Measurements from ENCODE around the gene SHTN1. TPM values are rescaled to one million over a fixed set of nuclear protein-coding genes. Genes with fewer than 3 reads are reported as not detected.

The SHTN1 gene
- total and polyA plus RNA-seq, 4 experiments from 2014 or later: 0.12 to 1.6 (median 0.83) TPM; not detected in 1

GRCh38 chr10:116972131-116972530, 32.9 kb downstream of the SHTN1 start:
- ChIA-PET POLR2A (ENCODE audit: partially characterized antibody) (no interaction called here), CTCF (ENCODE audit: partially characterized antibody) (no interaction called here)
- Mint-ChIP-seq H3K4me3 (no peak overlapping the region), H3K27ac (no peak overlapping the region), H3K36me3 (no peaks in the 10 kb centered on the region), H3K9me3 (no peaks in the 10 kb centered on the region), H3K27me3 (no peaks in the 10 kb centered on the region), H3K4me1 (no peaks in the 10 kb centered on the region)
- Histone ChIP-seq H3K27me3 (ENCODE audit: insufficient read depth, low read length) (no peaks in the 10 kb centered on the region), H3K36me3 (ENCODE audit: insufficient read depth, low read length) (no peaks in the 10 kb centered on the region), H3K4me1 (ENCODE audit: insufficient read depth, low read length) (no peaks in the 10 kb centered on the region), H3K9me3 (ENCODE audit: control insufficient read depth in 1 of 2, low read length in 2 of 2) (no peaks in the 10 kb centered on the region), H3K4me3 (ENCODE audit: low read length in 2 of 2) (no peak overlapping the region), H3K27ac (ENCODE audit: low read depth, low read length) (no peak overlapping the region)
- intact Hi-C loops (cut with micrococcal nuclease): no loop called here
- DNase-seq: no peak

- intact Hi-C loops (cut with micrococcal nuclease): no loop called here
- no peaks in the 10 kb centered on the region for H3K36me3 ChIP-seq (ENCODE audit: insufficient read depth, low read length)
- H3K36me3 Mint-ChIP-seq: no peaks in the 10 kb centered on the region
- no peak overlapping the region for H3K27ac ChIP-seq (ENCODE audit: low read depth, low read length)
- no peaks in the 10 kb centered on the region for H3K4me1 Mint-ChIP-seq
- no peak overlapping the region for H3K4me3 Mint-ChIP-seq
- H3K27me3 Mint-ChIP-seq: no peaks in the 10 kb centered on the region
- no peak overlapping the region for H3K27ac Mint-ChIP-seq
- H3K9me3 Mint-ChIP-seq: no peaks in the 10 kb centered on the region
- no peaks in the 10 kb centered on the region for H3K27me3 ChIP-seq (ENCODE audit: insufficient read depth, low read length)
- H3K4me1 ChIP-seq (ENCODE audit: insufficient read depth, low read length): no peaks in the 10 kb centered on the region
- no peaks in the 10 kb centered on the region for H3K9me3 ChIP-seq (ENCODE audit: control insufficient read depth in 1 of 2, low read length in 2 of 2)
- DNase-seq: no peak
- ChIA-PET POLR2A (ENCODE audit: partially characterized antibody) (no interaction called here), CTCF (ENCODE audit: partially characterized antibody) (interaction anchor here (0.7 to 1.4 kb wide), 2 partner anchors 8 to 182 kb away, joined by 3 read pairs; no protein-coding TSS in a partner anchor)
- H3K4me3 ChIP-seq (ENCODE audit: low read length in 2 of 2): no peak overlapping the region
These were observed 34.9 kb downstream of the SHTN1 start for GRCh38 chr10:116970050-116970449.

GRCh38 chr10:116968331-116968730, 36.7 kb downstream of the SHTN1 start:
- Mint-ChIP-seq H3K4me1 (no peaks in the 10 kb centered on the region), H3K27me3 (no peaks in the 10 kb centered on the region), H3K4me3 (no peak overlapping the region), H3K36me3 (no peaks in the 10 kb centered on the region), H3K27ac (no peak overlapping the region), H3K9me3 (no peaks in the 10 kb centered on the region)
- H3K27me3 ChIP-seq (ENCODE audit: insufficient read depth, low read length): no peaks in the 10 kb centered on the region
- ChIA-PET POLR2A (ENCODE audit: partially characterized antibody) (no interaction called here), CTCF (ENCODE audit: partially characterized antibody) (no interaction called here)
- H3K4me3 ChIP-seq (ENCODE audit: low read length in 2 of 2): no peak overlapping the region
- H3K9me3 ChIP-seq (ENCODE audit: control insufficient read depth in 1 of 2, low read length in 2 of 2): no peaks in the 10 kb centered on the region
- H3K36me3 ChIP-seq (ENCODE audit: insufficient read depth, low read length): no peaks in the 10 kb centered on the region
- H3K4me1 ChIP-seq (ENCODE audit: insufficient read depth, low read length): no peaks in the 10 kb centered on the region
- H3K27ac ChIP-seq (ENCODE audit: low read depth, low read length): no peak overlapping the region
- DNase-seq: no peak
- intact Hi-C loops (cut with micrococcal nuclease): no loop called here

GRCh38 chr10:116961406-116962251, 43.4 kb downstream of the SHTN1 start:
- no peaks in the 10 kb centered on the region for H3K27me3 Mint-ChIP-seq

GRCh38 chr10:116960066-116960776, 44.8 kb downstream of the SHTN1 start:
- Histone ChIP-seq H3K27me3 (ENCODE audit: insufficient read depth, low read length) (no peaks in the 10 kb centered on the region), H3K4me3 (ENCODE audit: low read length in 2 of 2) (no peak overlapping the region), H3K27ac (ENCODE audit: low read depth, low read length) (no peak overlapping the region), H3K36me3 (ENCODE audit: insufficient read depth, low read length) (no peaks in the 10 kb centered on the region), H3K4me1 (ENCODE audit: insufficient read depth, low read length) (no peaks in the 10 kb centered on the region), H3K9me3 (ENCODE audit: control insufficient read depth in 1 of 2, low read length in 2 of 2) (no peaks in the 10 kb centered on the region)
- no peak overlapping the region for H3K4me3 Mint-ChIP-seq
- DNase-seq: no peak
- ChIA-PET POLR2A (ENCODE audit: partially characterized antibody) (no interaction called here), CTCF (ENCODE audit: partially characterized antibody) (no interaction called here)
- no peaks in the 10 kb centered on the region for H3K36me3 Mint-ChIP-seq
- H3K27me3 Mint-ChIP-seq: peaks cover 0 to 2% of the 10 kb centered on the region in 2 donors
- intact Hi-C loops (cut with micrococcal nuclease): no loop called here
- H3K27ac Mint-ChIP-seq: no peak overlapping the region
- H3K9me3 Mint-ChIP-seq: no peaks in the 10 kb centered on the region
- H3K4me1 Mint-ChIP-seq: no peaks in the 10 kb centered on the region

More at GRCh38 chr10:116961406-116962251, 43.4 kb downstream of the SHTN1 start:
- ChIA-PET POLR2A (ENCODE audit: partially characterized antibody) (no interaction called here), CTCF (ENCODE audit: partially characterized antibody) (no interaction called here)
- no peak overlapping the region for H3K27ac ChIP-seq (ENCODE audit: low read depth, low read length)
- H3K27ac Mint-ChIP-seq: no peak overlapping the region
- no peaks in the 10 kb centered on the region for H3K27me3 ChIP-seq (ENCODE audit: insufficient read depth, low read length)
- H3K9me3 Mint-ChIP-seq: no peaks in the 10 kb centered on the region
- no peak for DNase-seq
- H3K4me1 ChIP-seq (ENCODE audit: insufficient read depth, low read length): no peaks in the 10 kb centered on the region
- intact Hi-C loops (cut with micrococcal nuclease): no loop called here
- no peaks in the 10 kb centered on the region for H3K36me3 ChIP-seq (ENCODE audit: insufficient read depth, low read length)
- H3K36me3 Mint-ChIP-seq: no peaks in the 10 kb centered on the region
- H3K4me1 Mint-ChIP-seq: no peaks in the 10 kb centered on the region
- H3K4me3 ChIP-seq (ENCODE audit: low read length in 2 of 2): no peak overlapping the region
- H3K9me3 ChIP-seq (ENCODE audit: control insufficient read depth in 1 of 2, low read length in 2 of 2): no peaks in the 10 kb centered on the region
- no peak overlapping the region for H3K4me3 Mint-ChIP-seq

GRCh38 chr10:116952729-116953128, 52.3 kb downstream of the SHTN1 start:
- no peak for DNase-seq
- H3K27ac ChIP-seq (ENCODE audit: low read depth, low read length): no peak overlapping the region
- H3K9me3 Mint-ChIP-seq: no peaks in the 10 kb centered on the region

GRCh38 chr10:116948530-116948870, 56.5 kb downstream of the SHTN1 start:
- Histone ChIP-seq H3K36me3 (ENCODE audit: insufficient read depth, low read length) (no peaks in the 10 kb centered on the region), H3K27ac (ENCODE audit: low read depth, low read length) (no peak overlapping the region), H3K9me3 (ENCODE audit: control insufficient read depth in 1 of 2, low read length in 2 of 2) (no peaks in the 10 kb centered on the region), H3K4me3 (ENCODE audit: low read length in 2 of 2) (no peak overlapping the region), H3K27me3 (ENCODE audit: insufficient read depth, low read length) (no peaks in the 10 kb centered on the region), H3K4me1 (ENCODE audit: insufficient read depth, low read length) (no peaks in the 10 kb centered on the region)
- no peaks in the 10 kb centered on the region for H3K4me1 Mint-ChIP-seq
- POLR2A ChIA-PET (ENCODE audit: partially characterized antibody): no interaction called here
- no peak for DNase-seq
- CTCF ChIA-PET (ENCODE audit: partially characterized antibody): no interaction called here
- intact Hi-C loops (cut with micrococcal nuclease): no loop called here
- H3K27ac Mint-ChIP-seq: no peak overlapping the region
- H3K27me3 Mint-ChIP-seq: no peaks in the 10 kb centered on the region
- no peak overlapping the region for H3K4me3 Mint-ChIP-seq
- H3K9me3 Mint-ChIP-seq: no peaks in the 10 kb centered on the region
- H3K36me3 Mint-ChIP-seq: no peaks in the 10 kb centered on the region

More at GRCh38 chr10:116952729-116953128, 52.3 kb downstream of the SHTN1 start:
- POLR2A ChIA-PET (ENCODE audit: partially characterized antibody): no interaction called here
- no peaks in the 10 kb centered on the region for H3K27me3 ChIP-seq (ENCODE audit: insufficient read depth, low read length)
- no peaks in the 10 kb centered on the region for H3K4me1 Mint-ChIP-seq
- no peaks in the 10 kb centered on the region for H3K36me3 Mint-ChIP-seq
- no peak overlapping the region for H3K4me3 Mint-ChIP-seq
- CTCF ChIA-PET (ENCODE audit: partially characterized antibody): no interaction called here
- intact Hi-C loops (cut with micrococcal nuclease): no loop called here
- H3K27me3 Mint-ChIP-seq: peaks cover 0 to 2% of the 10 kb centered on the region in 2 donors
- no peaks in the 10 kb centered on the region for H3K4me1 ChIP-seq (ENCODE audit: insufficient read depth, low read length)
- no peak overlapping the region for H3K27ac Mint-ChIP-seq
- H3K9me3 ChIP-seq (ENCODE audit: control insufficient read depth in 1 of 2, low read length in 2 of 2): no peaks in the 10 kb centered on the region
- H3K36me3 ChIP-seq (ENCODE audit: insufficient read depth, low read length): no peaks in the 10 kb centered on the region
- H3K4me3 ChIP-seq (ENCODE audit: low read length in 2 of 2): no peak overlapping the region
